GM21381 (cell line): ENCODE measurements around the gene KCTD20.
"Not testable (repeated sequence)": the region's sequence is repeated elsewhere in the genome, so short reads cannot be mapped to it uniquely, and the experiment has no call there.

Experiments used
- ATAC-seq: cut with Tn5 transposase; IDR thresholded peaks from one replicate; pipeline ENCODE4 v1.9.1; 2021; ENCODE audit warnings: mild to moderate bottlenecking, moderate library complexity; ENCODE audit not compliant: unreplicated experiment

Gene KCTD20

GRCh38 chr6:36442671-36443470 is at the start of gene KCTD20, which contains the start of gene PXT1:
Gene KCTD20, plus strand, starts transcription at chr6:36443000. Its CDS starts 27,098 bp downstream, at chr6:36470098.
Gene PXT1, minus strand, starts transcription at chr6:36442854. Its CDS starts 16,772 bp downstream, at chr6:36426082.
- peak; percentile 81 for ATAC-seq

GRCh38 chr6:36399970-36400369 is 42.8 kb upstream of the KCTD20 start:
- ATAC-seq = no peak

DNA sequence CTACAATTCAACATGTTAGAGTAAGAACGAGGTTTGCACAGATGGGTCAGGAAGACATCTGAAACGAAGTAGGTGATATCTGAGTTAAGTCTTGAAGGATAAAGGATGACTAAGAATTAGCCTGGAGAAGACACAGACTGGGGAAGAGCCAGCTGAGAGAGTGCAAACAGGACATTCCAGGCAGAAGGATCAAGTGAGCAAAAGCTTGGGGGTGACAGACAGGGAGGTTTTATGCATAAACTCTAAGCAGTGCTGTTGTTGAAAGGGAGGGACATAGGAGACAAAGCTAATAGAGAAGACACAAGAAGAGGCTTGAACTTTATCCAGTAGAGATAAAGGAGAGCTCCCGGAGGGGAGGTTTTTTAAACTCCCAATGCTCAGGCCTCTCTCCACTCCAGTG is 40.3 kb upstream of the KCTD20 start:
- ATAC-seq = no peak

GRCh38 chr6:36404164-36404563 is 38.6 kb upstream of the KCTD20 start:
- no peak for ATAC-seq

DNA sequence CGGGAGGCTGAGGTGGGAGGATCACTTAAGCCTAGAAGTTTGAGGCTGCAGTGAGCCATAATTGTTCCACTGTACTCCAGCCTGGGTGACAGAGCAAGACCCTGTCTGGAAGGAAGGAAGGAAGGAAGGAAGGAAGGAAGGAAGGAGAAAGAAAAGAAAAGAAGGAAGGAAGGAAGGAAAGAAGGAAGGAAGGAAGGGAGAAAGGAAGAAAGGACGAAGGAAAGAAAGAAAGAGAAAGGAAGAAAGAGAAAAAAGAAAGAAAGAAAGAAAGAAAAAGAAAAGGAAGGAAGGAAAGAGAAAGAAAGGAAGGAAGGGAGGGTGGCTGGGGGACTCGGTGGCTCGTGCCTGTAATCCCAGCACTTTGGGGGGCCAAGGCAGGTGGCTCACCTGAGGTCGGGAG is 33.1 kb upstream of the KCTD20 start:
- not testable (repeated sequence) for ATAC-seq

GRCh38 chr6:36413489-36414480 is 29.0 kb upstream of the KCTD20 start:
- no peak for ATAC-seq

DNA sequence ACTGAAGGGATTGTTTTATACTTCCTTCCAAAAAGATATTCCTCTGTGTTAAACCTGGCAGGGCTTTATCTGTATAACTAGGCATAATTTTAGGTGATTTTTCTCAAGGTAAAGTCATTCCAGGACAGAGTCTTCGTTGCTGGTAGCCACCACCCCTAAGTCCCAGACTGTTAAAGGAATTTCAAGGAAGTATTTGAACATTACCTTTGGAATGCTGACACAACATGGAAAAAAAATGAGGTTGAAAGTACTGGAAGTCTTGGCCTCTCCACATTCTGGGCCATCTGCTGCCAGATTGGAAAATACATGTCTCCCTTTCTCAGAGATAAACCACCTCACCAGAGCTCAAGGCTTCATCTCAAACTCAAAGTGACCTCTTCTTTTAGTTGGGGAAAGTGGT is 28.3 kb upstream of the KCTD20 start:
- no peak for ATAC-seq

DNA sequence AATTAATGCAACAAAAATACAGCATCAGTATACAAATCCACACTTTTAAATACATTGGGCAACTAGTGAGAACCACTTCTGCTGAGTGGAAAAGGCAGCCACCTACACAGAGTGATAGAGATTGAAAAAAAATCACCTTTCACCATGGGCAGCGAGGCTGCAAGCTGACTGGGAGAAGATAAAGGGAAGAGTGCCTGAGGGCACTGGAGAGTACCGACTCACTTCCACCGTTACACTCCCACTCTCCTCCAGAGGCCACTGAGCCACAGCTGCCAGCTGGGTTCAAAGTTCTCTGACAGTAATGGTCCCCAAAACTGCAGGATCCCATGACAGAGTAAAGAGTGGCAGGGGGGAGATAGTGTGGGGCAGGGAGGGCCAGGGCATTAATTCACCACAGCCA is 24.2 kb upstream of the KCTD20 start:
- ATAC-seq = no peak

DNA sequence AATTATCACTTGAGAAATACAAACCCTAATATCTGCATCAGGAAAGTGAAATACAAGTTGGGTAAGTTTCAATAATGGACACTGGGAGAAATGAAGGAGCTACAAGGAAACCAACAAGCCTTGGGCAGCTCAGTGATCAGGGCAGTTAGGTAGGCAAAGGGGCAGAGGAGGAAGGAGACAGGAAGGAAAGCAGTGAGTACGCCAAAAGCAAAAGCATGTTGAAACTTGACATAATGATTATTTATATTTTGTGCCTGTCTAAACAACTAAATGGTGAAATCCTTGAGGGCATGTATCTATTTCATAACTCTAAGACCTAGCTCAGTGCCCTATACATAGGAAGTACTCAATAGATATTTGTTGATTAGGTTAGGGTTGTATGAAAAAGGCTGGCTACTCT is 23.5 kb upstream of the KCTD20 start:
- no peak for ATAC-seq

DNA sequence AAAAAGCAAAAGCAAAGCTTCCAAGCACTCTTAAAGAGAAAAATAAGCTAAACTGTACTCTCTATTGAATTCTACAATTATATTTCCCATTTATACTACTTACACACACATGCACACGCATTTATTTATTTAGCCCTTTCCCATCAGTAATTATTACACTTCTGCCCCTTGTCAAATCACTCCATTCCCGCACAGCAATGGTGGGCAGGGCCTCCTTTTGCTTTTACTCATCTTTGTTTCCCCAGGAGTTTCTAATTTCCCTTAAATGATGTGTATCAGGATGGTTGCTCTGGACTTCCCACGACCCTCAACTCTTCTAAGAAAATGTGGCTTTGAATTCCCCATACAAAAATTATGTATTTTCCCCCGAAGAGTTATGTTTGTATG is 20.1 kb upstream of the KCTD20 start:
- ATAC-seq = no peak

- ATAC-seq = peak; percentile 90
Measured at GRCh38 chr6:36423101-36423824, 19.5 kb upstream of the KCTD20 start.

GRCh38 chr6:36426622-36427021 is 16.2 kb upstream of the KCTD20 start:
- ATAC-seq = no peak

GRCh38 chr6:36428911-36429310 is 13.9 kb upstream of the KCTD20 start:
- no peak for ATAC-seq

DNA sequence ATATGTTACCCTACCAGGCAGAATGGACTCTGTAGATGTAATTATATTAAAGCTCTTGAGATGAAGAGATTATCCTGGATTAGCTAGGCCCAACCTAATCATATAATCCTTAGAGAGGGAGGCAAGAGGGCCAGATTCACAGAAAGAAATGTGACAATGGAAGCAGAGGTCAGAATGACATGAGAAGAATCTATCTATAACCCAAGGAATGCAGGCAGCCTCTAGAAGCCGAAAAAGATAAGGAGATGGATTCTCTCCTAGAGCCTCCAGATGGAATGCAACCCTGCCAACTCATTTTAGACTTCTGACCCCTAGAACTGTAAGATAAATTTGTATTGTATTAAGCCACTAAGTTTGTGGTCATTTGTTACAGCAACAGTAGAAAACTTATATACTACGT is 12.4 kb upstream of the KCTD20 start:
- no peak for ATAC-seq

DNA sequence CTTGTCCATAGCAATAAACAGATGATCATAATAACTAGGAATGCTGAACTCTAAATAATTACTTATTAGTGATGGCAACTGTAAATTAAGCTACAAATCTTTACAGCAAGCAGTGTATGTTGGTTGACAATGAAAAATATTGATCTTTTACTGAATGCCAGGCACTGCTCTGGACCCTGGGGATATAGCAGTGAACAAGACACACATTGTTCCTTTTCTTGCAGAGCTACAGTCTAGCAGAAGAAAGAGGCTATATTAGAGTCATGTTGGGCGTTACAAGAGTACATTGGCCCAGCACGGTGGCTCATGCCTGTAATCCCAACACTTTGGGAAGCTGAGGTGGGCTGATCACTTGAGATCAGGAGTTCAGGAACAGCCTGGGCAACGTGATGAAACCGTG is 11.6 kb upstream of the KCTD20 start:
- ATAC-seq = no peak

DNA sequence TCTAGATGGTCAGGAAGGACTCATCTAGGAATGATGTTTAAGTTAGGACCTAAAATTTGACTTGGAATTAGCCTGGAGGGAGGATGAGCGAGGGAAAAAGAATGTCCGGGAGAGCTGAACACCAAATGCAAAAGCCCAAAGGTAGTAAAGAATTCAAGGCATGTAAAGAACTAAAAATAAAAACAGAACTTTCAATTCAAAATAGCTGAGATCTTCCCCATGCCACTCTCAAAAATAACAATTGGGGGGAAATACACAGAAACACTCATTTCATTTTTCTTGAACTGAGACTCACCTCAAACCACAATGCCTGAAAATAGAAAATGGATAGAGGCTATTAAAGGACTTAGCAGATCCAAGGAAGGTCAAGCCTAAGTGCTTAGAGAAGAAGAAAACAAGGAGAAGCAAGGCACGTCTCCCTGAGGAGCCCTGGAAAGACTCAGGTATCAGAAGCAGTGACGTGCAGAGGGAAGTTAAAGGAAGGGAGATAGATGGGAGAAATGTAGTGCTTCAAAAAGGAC is 10.6 kb upstream of the KCTD20 start:
- ATAC-seq = no peak

- ATAC-seq = no peak
Measured at GRCh38 chr6:36436466-36436865, 6.3 kb upstream of the KCTD20 start.

- peak; percentile 40 for ATAC-seq
Measured at GRCh38 chr6:36441307-36441894, 1.4 kb upstream of the KCTD20 start.

DNA sequence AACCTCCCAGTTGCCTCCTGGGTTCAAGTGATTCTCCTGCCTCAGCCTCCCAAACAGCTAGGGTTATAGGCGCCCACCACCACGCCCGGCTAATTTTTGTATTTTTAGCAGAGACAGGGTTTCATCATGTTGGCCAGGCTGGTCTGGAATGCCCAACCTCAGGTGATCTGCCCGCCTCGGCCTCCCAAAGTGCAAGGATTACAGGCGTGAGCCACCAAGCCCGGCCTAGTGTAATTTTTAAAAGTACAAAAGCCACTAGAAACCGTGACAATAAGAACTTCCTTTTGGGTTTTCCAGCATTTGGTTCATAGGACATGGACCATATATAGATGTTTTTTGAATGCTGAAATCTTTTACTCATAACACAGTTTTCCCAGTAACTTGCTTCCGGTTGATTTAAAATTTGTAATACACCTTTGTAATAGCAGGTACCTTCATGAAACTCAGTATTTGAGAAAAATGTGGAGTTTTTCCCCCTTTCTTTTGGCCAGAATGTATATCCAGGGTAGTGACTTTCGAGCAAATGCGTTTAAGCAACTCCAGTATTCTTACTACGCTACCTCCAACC is 613 bp upstream of the KCTD20 start:
- no peak for ATAC-seq
